GM19324 (cell line): Measurements from ENCODE around the gene DSCAML1.

Experiments
- ATAC-seq: cut with Tn5 transposase; IDR thresholded peaks from one replicate; pipeline ENCODE4 v1.9.1; 2021; ENCODE audit warnings: mild to moderate bottlenecking, moderate library complexity; ENCODE audit not compliant: unreplicated experiment, low FRiP score

Gene DSCAML1

GRCh38 chr11:117673602-117674001 is 123.4 kb downstream of the DSCAML1 start:
- ATAC-seq, result no peak

GRCh38 chr11:117671370-117671769 is 125.6 kb downstream of the DSCAML1 start:
- no peak for ATAC-seq

- no peak for ATAC-seq
Observed at GRCh38 chr11:117670924-117671323, 126.1 kb downstream of the DSCAML1 start.

GRCh38 chr11:117670443-117670842 is 126.6 kb downstream of the DSCAML1 start:
- no peak for ATAC-seq

- ATAC-seq, result no peak
Observed at GRCh38 chr11:117669616-117670015, 127.4 kb downstream of the DSCAML1 start.

GRCh38 chr11:117669062-117669461 is 128.0 kb downstream of the DSCAML1 start:
- no peak for ATAC-seq

GRCh38 chr11:117668321-117668751 is 128.7 kb downstream of the DSCAML1 start:
- no peak for ATAC-seq

- no peak for ATAC-seq
Observed at GRCh38 chr11:117664897-117665296, 132.1 kb downstream of the DSCAML1 start.

GRCh38 chr11:117663821-117664220 is 133.2 kb downstream of the DSCAML1 start:
- no peak for ATAC-seq

- ATAC-seq, result no peak
Observed at GRCh38 chr11:117663414-117663813, 133.6 kb downstream of the DSCAML1 start.

- no peak for ATAC-seq
Observed at GRCh38 chr11:117662671-117663269, 134.2 kb downstream of the DSCAML1 start.

- no peak for ATAC-seq
Observed at GRCh38 chr11:117662255-117662654, 134.8 kb downstream of the DSCAML1 start.

- no peak for ATAC-seq
Observed at GRCh38 chr11:117658809-117659208, 138.2 kb downstream of the DSCAML1 start.

GRCh38 chr11:117657794-117658193 is 139.2 kb downstream of the DSCAML1 start:
- ATAC-seq, result no peak

- no peak for ATAC-seq
Observed at GRCh38 chr11:117654281-117655255, 142.4 kb downstream of the DSCAML1 start.

- ATAC-seq, result no peak
Observed at GRCh38 chr11:117652521-117652920, 144.5 kb downstream of the DSCAML1 start.

- ATAC-seq, result no peak
Observed at GRCh38 chr11:117649296-117650055, 147.5 kb downstream of the DSCAML1 start.

GRCh38 chr11:117647872-117648271 is 149.1 kb downstream of the DSCAML1 start:
- no peak for ATAC-seq

- no peak for ATAC-seq
Observed at GRCh38 chr11:117647207-117647606, 149.8 kb downstream of the DSCAML1 start.

GRCh38 chr11:117646411-117646810 is 150.6 kb downstream of the DSCAML1 start:
- no peak for ATAC-seq
